ENCODE results near the gene PIBF1. TPM values are rescaled to one million over a fixed set of nuclear protein-coding genes. Genes with fewer than 3 reads are reported as not detected.

Gene PIBF1
- total and polyA plus RNA-seq, 7 donors, result 5.4 to 12.8 (median 7.5) TPM

GRCh38 chr13:73057284-73058063 is 275.5 kb downstream of the PIBF1 start:
- Histone ChIP-seq H3K9me3 (no peaks in the 10 kb centered on the region), H3K36me3 (ENCODE audit: insufficient read depth in 1 of 2, low read depth in 1 of 2) (peaks cover 0 to 5% of the 10 kb centered on the region in 2 donors), H3K27ac (no peak overlapping the region), H3K27me3 (ENCODE audit: insufficient read depth in 3 of 3, low read length in 2 of 3) (no peaks in the 10 kb centered on the region), H3K4me1 (peaks cover 16% of the 10 kb centered on the region), H3K4me3 (no peak overlapping the region)
- ATAC-seq (no peak), DNase-seq (no peak)
- WGBS, 3 donors, result 86 to 93% (median 90%) methylated on average over 4 of the region's 4 CpGs
- TF ChIP-seq, protein P1, sequence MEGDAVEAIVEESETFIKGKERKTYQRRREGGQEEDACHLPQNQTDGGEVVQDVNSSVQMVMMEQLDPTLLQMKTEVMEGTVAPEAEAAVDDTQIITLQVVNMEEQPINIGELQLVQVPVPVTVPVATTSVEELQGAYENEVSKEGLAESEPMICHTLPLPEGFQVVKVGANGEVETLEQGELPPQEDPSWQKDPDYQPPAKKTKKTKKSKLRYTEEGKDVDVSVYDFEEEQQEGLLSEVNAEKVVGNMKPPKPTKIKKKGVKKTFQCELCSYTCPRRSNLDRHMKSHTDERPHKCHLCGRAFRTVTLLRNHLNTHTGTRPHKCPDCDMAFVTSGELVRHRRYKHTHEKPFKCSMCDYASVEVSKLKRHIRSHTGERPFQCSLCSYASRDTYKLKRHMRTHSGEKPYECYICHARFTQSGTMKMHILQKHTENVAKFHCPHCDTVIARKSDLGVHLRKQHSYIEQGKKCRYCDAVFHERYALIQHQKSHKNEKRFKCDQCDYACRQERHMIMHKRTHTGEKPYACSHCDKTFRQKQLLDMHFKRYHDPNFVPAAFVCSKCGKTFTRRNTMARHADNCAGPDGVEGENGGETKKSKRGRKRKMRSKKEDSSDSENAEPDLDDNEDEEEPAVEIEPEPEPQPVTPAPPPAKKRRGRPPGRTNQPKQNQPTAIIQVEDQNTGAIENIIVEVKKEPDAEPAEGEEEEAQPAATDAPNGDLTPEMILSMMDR (IDR thresholded peaks at IDR 0.05), result no peak
- intact Hi-C loops (cut with DNase I), result loop anchor here (5.0 to 10.0 kb wide), 2 partner anchors 143 to 650 kb away; no protein-coding TSS in a partner anchor

DNA sequence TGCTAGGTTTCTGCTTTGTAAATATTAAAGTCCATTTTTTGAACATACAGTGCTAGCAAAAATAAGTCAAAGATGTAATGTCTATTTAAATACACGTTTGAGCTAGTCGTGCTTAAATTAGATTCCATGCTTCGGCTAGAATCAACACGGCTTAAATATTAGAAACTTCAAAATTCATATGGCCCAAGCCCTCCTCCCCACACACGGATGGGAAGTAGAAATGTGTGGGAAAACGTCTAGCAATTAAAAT is 276.1 kb downstream of the PIBF1 start:
- Histone ChIP-seq H3K36me3 (ENCODE audit: insufficient read depth in 1 of 2, low read depth in 1 of 2) (peaks cover 0 to 10% of the 10 kb centered on the region in 2 donors), H3K9me3 (no peaks in the 10 kb centered on the region), H3K27me3 (ENCODE audit: insufficient read depth in 3 of 3, low read length in 2 of 3) (no peaks in the 10 kb centered on the region), H3K27ac (no peak overlapping the region), H3K4me3 (peak overlapping the region; percentile 76), H3K4me1 (peaks cover 16% of the 10 kb centered on the region)
- ATAC-seq (no peak), DNase-seq (no peak)
- 13 to 30% (median 14%) methylated on average over 6 of the region's 6 CpGs for WGBS, 3 donors
- intact Hi-C loops (cut with DNase I), result loop anchor here (5.0 to 10.0 kb wide), 2 partner anchors 143 to 649 kb away; no protein-coding TSS in a partner anchor
- TF ChIP-seq, protein P1 (IDR thresholded peaks at IDR 0.05), result no peak

DNA sequence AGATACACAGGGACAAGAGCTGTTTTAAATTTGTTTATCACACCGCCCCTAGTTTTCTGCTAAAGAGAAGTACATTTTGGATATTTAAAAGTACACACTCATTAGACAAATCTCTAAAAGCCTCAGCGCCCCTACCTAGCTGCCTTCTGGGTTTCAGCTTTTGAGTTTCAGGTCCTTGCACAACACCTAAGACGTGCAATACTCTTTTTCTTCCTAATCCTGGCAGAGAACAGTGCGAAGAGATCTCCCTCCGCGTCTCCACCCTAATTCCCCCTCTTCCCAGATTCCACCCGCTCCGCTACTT is 276.5 kb downstream of the PIBF1 start:
- Histone ChIP-seq H3K4me1 (peaks cover 16% of the 10 kb centered on the region), H3K9me3 (no peaks in the 10 kb centered on the region), H3K4me3 (peak overlapping the region; percentile 76), H3K27ac (peak overlapping the region; percentile 74), H3K36me3 (ENCODE audit: insufficient read depth in 1 of 2, low read depth in 1 of 2) (peaks cover 0 to 13% of the 10 kb centered on the region in 2 donors), H3K27me3 (ENCODE audit: insufficient read depth in 3 of 3, low read length in 2 of 3) (no peaks in the 10 kb centered on the region)
- WGBS, 3 donors, result 2 to 7% (median 3%) methylated on average over 8 of the region's 8 CpGs
- intact Hi-C loops (cut with DNase I), result loop anchor here (5.0 to 10.0 kb wide), 2 partner anchors 144 to 649 kb away; no protein-coding TSS in a partner anchor
- no peak for DNase-seq
- TF ChIP-seq, protein P1 (IDR thresholded peaks at IDR 0.05), result no peak
- no peak for ATAC-seq

DNA sequence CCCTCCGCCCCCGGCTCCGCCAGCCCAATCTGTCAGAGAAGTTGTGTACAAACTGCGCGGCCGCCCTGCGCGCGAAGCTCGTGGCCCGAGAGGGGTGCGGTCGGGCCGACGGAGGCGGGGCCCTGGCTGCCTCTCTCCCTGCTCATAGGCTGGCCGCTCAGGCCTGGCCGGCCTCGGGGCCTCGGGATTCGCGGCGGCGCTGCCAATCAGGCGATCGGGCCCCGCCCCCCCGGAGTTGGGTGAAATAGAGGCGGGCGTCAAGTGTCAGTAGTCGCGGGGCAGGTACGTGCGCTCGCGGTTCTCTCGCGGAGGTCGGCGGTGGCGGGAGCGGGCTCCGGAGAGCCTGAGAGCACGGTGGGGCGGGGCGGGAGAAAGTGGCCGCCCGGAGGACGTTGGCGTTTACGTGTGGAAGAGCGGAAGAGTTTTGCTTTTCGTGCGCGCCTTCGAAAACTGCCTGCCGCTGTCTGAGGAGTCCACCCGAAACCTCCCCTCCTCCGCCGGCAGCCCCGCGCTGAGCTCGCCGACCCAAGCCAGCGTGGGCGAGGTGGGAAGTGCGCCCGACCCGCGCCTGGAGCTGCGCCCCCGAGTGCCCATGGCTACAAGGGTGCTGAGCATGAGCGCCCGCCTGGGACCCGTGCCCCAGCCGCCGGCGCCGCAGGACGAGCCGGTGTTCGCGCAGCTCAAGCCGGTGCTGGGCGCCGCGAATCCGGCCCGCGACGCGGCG is 277.0 kb downstream of the PIBF1 start, which contains the start of gene KLF5:
Gene KLF5 (plus strand): TSS at position 270 of the 724 bp plus-strand sequence. CDS start 323 bp downstream, at position 593.
- intact Hi-C loops (cut with DNase I), result loop anchor here (5.0 to 10.0 kb wide), 2 partner anchors 144 to 648 kb away; no protein-coding TSS in a partner anchor
- peaks cover 16% of the 10 kb centered on the region for H3K4me1 ChIP-seq
- ATAC-seq (peak; percentile 93 to 98 (median 96)), DNase-seq (peak; percentile 97 to 98)
- H3K36me3 ChIP-seq (ENCODE audit: insufficient read depth in 1 of 2, low read depth in 1 of 2), result peaks cover 0 to 18% of the 10 kb centered on the region in 2 donors
- H3K27ac ChIP-seq, result peak within 1 kb of the TSS; percentile 74
- H3K9me3 ChIP-seq, result no peaks in the 10 kb centered on the region
- peak within 1 kb of the TSS; percentile 76 for H3K4me3 ChIP-seq
- WGBS, 3 donors, result 0% methylated on average over 67 to 93 of the region's 93 CpGs
- TF ChIP-seq, protein P1 (IDR thresholded peaks at IDR 0.05), result no peak
- H3K27me3 ChIP-seq (ENCODE audit: insufficient read depth in 3 of 3, low read length in 2 of 3), result no peaks in the 10 kb centered on the region
